HG03378 (cell line): ENCODE data around the gene ALDOB.

ENCODE experiments used
- ATAC-seq: cut with Tn5 transposase; IDR thresholded peaks from one replicate; pipeline ENCODE4 v1.9.1; 2021; ENCODE audit warnings: mild to moderate bottlenecking, moderate library complexity; ENCODE audit not compliant: unreplicated experiment

ALDOB gene

DNA sequence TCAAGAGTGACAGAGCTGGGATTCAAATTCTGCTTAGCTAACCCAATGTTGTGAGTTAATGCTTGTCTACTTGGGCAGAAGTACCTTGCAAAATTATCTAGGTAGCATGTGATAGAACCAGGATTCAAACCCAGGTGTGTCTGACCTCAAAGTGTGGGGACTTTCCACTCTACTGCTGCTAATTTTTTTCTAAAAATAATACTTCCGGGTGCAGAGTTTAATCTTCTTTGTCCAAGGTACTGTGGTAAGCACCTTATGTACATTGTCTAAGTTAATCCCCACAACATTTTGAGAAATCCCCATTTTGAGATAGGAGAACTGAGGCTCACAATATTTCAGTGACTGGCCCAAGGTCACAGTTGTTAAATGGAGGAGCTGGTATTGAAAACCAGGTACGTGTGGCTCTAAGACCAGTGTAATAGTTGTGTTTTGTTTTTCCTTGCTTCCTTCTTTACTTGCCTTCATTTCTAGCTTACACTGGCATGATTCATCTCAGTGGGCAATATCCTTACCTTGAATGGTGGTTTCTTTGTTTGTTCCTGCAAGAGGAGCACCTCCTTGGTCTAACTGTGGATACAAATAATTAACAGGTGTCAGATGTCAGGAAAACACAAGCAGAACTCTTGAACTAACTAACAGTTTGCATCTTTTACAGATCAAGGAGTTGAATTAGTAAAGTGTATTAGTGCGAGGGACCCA is 7.5 kb downstream of the ALDOB start:
- ATAC-seq = peak; percentile 77

DNA sequence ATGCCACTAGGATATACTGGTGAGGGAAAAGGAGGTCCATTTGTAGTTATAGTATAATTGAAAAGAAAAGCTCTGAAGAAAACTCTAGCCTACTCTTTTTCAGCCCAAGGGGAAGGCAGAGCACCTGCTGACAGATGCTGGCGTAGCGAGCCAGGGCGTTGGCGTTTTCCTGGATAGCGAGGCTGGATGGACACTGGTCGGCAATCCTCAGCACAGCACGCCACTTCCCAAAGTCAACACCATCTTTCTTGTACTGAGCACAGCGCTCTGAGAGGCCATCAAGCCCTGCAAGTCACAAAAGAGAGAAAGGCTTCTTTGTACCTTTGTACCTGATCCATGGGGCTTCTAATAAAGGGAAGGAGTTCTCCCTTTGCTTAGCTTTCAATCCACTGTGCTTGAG is 8.2 kb downstream of the ALDOB start:
- no peak for ATAC-seq

DNA sequence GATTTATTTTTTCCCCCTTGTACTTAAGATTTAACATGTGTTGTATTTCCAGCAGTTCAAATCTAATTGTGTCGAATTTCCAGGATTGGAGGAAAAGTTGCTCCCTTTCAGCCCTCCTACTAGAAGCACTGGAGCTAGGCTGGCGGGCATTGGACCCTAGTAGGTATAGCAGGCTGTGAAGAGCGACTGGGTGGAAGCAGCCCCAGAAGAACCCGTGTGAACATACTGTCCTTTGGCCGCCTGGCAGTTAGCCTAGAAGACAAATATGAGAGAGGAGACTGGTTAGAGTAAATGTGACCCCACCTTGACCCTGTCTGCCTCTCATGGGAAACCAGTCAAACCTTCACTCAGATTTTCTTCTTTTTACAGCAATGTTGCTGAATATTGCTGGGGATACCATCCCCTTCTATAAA is 13.9 kb downstream of the ALDOB start:
- no peak for ATAC-seq

DNA sequence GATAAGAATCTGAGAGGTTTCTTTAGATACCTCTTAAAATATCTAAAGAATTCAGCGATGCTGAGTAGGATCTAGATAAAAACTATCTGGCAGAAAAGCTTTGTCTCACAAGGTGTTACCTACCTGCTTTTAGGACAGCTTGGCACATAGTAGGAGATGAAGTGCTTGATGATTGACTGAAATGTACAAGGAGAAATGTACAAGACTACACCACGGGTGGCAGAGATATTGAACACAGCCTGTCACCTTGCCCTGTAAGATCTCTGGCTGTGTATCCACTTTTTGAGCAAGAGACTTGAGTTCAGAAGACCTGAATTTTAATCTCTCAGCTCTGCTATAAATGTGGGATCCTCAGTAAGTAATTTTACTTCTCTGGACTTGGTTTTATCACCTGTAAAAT is 15.7 kb downstream of the ALDOB start:
- no peak for ATAC-seq

DNA sequence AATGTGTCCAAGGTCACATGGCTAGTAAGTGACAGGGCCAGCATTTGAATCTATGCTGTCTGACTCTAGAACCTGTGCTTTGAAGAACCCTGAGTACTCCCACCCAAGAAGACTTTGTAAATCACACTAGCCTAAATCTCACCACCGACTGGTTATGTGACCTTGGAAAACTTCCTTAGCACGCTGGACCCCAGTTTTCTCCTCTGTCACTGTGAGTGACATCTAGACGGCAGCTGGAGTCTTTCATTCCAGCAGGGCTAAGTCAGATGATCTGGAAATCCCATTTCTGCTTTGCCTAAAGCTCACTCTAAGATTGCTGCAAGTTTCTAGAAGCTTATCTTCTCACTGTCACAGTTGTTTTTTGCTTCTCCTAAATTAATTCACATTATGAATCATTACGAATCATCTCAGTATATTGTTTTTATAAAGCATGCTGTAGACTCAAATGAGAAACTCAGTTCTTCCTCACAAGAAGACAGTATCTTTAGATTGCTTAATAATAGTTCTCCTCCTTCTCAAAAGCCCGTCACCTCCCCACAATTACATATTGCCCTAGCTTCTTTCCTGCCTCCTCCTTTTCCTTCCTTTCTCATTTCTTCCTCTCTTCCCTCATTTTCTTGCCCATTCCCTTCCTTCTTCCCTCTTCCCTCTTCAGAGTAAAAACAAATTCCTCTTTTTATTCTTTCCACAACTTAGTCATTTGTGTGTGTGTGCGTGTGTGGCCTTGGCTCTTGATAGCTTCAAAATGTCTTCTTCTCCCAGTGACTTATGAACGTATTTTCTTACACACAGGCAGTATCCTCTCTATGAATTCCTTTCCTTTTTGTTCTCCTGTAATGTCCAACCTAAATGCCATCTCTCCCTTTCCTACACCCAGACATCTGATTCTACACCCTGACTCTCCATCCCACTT is 16.8 kb downstream of the ALDOB start:
- no peak for ATAC-seq

DNA sequence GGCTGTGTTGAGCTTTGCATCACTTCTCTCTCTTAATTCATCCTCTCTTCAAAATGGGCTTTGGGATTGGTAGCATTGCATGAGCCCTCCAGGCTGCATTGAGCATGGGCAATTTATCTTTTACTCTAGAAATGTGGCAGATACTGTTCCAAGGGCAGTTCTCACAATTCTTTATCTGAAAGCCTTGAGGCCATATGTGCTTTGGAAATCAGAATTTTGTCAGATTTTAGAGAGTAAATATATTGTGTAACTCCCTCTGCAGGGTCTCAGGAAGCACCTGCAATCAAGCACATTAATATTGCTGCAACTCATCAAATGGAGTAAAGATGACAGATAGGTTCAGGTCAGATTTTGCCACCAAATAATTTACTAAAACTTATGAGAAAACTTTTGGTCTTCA is 17.6 kb downstream of the ALDOB start:
- ATAC-seq = no peak

DNA sequence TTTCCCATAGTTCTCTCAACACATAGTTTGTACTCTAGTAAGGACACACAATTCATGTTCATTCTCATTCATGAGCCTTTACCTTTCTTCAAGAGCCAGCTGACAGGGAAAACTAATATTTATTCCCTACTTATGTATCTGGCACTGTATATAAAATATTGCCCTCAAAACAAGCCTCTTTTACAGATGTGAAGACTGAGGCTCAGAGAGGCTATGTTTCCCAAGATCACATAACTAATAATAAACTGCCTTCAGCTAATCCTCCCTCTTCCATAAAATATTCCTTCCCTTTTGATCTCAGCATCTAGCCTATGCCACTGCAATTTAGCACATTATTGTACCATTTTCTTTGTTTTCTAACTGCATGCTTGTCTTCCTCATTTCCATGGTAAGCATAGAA is 18.2 kb downstream of the ALDOB start:
- no peak for ATAC-seq

DNA sequence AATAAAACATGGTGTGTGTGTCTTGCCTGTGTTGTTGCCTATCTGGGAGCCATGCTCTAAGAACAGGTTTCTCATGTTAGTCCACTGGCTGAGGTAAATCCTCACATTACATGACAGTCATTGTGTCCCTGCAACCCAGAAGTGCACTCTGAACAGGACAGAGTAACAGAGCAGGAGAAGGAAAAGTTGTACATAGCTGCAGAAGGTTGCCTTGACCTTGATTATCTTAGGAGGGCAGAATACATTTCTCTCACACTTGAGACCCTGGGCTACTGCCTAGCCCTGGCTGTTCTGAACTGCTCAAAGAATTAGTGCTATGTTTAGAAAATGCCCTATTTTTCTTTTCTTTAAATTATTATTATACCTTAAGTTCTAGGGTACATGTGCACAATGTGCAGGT is 20.0 kb downstream of the ALDOB start:
- ATAC-seq = no peak

DNA sequence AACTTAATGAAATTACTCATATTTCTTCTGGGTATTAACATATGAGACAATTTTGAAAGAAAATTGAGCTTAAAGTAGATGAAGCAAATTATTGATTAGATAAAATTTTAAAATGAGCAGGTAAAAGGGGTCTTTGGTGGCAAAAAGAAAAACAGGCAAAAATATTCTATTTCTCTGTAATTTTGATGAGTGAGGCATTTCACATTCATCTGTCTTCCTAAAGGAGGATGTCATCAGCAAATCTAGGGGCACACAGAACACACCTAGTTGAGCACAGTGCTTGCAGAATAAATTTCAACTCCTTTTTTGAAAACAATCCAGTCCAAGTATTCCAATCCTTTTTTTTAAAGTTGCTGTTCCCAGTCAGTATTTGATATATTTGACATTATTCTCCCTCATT is 20.7 kb downstream of the ALDOB start:
- no peak for ATAC-seq

DNA sequence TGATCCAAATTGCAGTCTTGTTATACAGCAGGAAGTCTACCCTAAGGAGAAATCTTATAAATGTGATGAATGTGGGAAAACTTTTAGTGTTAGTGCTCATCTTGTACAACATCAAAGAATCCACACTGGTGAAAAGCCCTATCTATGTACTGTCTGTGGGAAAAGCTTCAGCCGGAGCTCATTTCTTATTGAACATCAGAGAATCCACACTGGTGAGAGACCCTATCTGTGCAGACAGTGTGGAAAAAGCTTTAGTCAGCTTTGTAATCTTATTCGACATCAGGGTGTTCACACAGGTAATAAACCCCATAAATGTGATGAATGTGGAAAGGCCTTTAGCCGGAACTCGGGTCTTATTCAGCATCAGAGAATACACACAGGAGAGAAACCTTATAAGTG is 26.5 kb downstream of the ALDOB start:
- no peak for ATAC-seq

DNA sequence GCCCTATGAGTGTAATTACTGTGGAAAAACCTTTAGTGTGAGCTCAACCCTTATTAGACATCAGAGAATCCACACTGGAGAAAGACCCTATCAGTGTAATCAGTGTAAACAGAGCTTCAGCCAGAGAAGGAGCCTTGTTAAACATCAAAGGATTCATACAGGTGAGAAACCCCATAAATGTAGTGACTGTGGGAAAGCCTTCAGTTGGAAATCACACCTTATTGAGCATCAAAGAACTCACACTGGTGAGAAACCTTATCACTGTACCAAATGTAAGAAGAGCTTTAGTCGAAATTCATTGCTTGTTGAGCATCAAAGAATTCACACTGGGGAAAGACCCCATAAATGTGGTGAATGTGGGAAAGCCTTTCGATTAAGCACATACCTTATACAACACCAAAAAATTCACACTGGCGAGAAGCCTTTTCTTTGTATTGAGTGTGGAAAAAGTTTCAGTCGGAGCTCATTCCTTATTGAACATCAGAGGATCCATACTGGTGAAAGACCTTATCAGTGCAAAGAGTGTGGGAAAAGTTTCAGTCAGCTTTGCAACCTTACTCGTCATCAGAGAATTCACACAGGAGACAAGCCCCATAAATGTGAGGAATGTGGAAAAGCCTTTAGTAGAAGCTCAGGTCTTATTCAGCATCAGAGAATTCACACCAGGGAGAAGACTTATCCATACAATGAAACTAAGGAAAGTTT is 27.0 kb downstream of the ALDOB start:
- no peak for ATAC-seq

DNA sequence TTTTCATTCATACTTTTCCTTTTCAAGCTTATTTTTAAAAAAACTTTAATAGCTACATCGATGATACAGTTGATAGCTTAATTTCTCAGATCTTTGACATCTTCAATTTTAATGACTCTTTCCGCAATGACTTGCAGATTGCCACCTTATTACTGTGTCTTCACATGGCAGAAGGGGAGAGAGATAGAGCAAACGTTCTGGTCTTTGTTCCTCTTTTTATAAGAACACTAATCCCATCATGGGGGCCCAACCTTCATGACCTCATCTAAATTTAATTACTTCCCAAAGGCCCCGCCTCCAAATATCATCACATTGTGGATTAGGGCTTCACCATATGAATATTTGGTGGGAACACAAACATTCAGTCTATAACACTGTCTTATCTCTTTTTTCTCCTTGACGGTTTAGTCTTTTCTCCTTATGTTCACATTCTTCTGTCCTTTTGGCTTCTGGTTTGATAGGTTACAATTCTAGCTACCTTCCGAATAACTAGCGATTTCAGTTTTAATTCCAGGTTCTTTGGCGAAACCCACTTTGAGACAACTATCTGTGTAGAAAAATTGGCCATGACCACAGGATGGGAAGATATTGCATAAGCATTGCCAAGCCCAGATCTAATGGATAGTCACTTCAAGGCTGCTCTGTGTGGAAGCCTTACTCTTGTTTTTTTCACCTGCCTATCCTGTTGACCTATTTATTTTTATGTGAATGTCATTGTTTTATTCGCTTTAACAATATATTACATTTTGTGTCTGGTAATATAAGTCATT is 31.9 kb downstream of the ALDOB start:
- ATAC-seq = no peak

DNA sequence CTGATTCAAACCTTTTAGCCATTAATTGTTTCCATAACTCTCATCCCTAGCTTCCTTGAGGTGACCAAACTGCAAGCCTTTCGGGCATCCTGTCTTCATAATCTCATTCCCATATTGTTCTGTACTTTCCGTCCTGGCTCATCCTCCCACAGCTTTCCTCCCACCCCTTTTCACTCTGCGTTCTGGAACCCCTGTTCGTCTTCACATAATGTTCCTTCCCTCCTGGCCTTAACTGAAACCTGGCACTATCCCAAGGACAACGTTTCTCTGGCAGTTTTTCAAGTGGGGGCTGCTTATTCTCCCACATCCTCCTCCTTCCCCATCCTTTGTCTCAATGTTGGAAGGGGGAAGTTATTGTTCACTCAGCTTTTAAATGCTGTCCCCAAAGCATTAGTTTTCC is 35.5 kb downstream of the ALDOB start:
- no peak for ATAC-seq

DNA sequence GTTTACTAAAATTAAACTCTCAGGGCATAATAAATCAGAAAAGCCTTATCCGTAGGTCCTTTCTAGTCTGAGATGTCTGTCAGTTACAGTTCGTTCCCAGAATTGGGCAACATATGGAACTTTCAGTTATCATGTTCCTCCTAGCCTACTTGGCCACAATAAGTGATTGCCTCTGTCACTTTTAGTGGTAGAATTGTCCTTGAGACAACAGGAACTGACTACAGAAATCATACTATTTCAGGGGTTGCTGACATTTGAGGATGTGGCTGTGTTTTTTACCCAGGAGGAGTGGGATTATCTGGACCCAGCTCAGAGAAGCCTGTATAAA is 36.0 kb downstream of the ALDOB start:
- ATAC-seq = no peak

DNA sequence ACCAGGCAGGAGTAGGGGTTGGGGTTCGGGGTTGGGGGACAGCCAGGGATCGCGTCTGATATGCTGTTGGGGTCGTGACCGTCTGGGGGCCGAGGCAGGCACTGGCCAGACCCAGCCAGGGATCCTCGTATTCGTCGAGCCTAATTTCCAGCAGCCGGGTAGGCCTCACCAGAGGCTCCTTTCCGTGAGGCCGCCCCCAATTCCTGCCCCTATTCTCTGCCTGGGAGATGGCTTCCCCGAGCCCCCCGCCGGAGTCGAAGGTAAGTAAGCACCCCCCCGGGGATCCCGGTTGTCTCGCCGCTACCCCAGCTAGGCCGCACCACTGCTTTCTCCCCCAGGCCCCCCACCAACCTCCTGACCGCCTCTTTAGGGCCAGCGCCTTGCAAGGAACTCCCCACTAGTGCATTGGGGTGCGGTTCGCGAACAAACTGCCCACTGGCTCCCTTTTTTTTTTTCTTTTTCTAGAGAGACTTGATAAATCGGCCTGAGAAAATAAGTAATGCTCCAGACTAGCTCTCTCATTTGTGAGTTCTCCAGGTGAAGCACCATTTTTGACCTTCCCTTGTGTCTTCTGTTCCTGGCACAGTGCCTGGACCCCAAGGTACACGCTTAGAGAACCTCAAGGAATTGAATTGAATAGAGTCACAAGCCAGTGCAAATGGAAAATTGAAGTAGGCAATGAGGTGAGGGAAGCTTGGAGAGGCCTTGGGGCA is 36.5 kb downstream of the ALDOB start:
- no peak for ATAC-seq

DNA sequence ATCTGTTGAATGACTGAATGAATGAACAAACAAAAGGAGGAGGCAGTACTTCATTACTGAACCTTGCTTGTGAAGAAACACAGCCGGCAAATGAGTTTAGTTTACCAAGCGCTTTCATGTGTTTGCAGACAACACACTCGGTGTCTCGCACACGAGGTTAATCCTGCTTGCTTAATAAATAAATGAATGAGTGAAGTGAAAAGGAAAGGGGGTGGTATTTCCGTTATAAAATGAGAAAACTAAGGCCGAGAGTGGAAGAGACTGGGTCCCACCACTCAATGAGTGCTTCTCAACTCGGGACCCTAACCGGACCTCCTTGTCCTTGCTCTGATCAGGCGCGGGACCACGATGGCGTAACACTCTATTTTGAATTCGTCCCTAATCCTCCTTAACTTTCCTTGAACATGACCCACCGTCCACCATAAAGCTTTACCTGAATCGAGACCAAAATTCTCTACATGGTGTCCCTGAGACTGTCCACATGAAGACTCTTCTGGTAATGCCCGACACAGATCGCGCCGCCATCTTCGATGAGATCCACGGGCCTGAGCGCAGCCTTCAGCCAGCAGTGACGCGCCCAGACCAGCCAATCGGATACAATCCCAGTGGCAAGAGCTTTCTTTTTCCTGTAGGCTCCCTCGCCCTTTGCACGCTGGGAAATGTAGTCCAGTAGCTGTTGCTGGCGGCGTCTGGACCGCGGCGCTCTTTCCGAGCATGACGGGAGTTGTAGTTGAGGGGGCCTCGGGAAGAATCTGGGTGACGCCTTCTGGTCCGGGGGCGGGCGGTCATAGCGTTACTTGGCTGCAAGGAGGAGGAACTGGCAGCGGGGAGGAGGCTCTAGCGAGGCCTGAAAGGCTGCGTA is 37.3 kb downstream of the ALDOB start, which contains the start of the genes MRPL50 and ZNF189:
Gene MRPL50, minus strand, starts transcription at position 551 of the 862 bp plus-strand sequence. Its CDS starts 26 bp downstream, at position 525.
Gene ZNF189, plus strand, starts transcription at position 784 of the 862 bp plus-strand sequence. CDS start 306 bp downstream, outside the sequence.
- peak; percentile 99 for ATAC-seq

DNA sequence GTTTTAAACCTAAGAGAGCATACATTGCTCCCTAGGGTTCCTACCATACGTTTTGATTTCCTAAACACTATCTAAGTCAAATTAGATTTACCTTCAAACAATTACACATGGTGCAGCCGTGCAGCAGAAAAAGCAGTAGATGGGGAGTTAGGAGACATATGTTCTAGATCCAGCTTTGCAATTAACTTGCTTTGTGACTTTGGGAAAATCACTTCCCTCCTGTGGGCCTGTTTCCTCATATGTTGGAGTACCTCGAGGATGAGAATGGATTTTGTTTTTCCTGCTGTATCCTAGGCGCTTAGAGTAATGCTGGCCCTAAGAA is 37.9 kb downstream of the ALDOB start:
- no peak for ATAC-seq

DNA sequence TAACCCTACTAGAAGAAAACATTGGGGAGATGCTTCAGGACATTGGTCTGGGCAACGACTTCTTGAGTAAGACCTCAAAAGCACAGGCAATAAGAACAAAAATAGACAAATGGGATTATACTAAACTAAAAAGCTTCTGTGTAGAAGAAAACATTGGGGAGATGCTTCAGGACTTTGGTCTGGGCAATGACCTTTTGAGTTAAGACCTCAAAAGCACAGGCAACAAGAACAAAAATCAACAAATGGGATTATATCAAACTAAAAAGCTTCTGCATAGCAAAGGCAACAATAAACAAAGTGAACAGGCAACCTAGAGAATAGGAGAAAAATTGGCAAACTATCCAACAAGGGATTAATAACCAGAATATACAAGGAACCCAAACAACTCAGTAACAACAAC is 40.9 kb downstream of the ALDOB start:
- no peak for ATAC-seq

DNA sequence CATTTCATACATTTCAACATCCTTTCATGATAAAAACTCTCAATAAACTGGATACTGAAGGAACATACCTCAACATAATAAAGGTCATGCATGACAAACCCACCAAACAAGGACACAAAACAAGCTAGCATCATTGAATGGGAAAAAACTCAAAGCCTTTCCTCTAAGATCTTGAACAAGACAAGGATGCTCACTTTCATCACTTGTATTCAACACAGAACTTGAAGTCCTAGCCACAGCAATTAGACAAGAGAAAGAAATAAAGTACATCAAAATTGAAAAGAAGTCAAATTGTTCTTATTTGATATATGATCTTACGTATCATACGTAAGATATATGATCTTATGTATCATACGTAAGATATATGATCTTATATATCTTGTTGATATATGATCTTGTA is 42.4 kb downstream of the ALDOB start:
- ATAC-seq = no peak
